ENCODE measurements around the gene CST11.

The CST11 gene

GRCh38 chr20:23435626-23436539 lies 16.8 kb downstream of the CST11 start:
- Mint-ChIP-seq H3K36me3 (ENCODE audit: insufficient read depth) (no peaks in the 10 kb centered on the region), H3K27ac (ENCODE audit: low read depth) (no peak overlapping the region), H3K27me3 (no peaks in the 10 kb centered on the region), H3K4me3 (no peak overlapping the region), H3K9me3 (no peaks in the 10 kb centered on the region), H3K4me1 (no peaks in the 10 kb centered on the region)
- ATAC-seq (replicated peaks; ENCODE audit: extremely low read depth, poor library complexity, severe bottlenecking), result no peak
- DNase-seq (ENCODE audit: low spot score in 2 of 2), result no peak

GRCh38 chr20:23434521-23435313 lies 18.0 kb downstream of the CST11 start:
- DNase-seq (ENCODE audit: low spot score in 2 of 2), result no peak
- H3K4me3 Mint-ChIP-seq, result no peak overlapping the region
- H3K9me3 Mint-ChIP-seq, result no peaks in the 10 kb centered on the region

GRCh38 chr20:23433628-23434027 lies 19.0 kb downstream of the CST11 start:
- Mint-ChIP-seq H3K27me3 (no peaks in the 10 kb centered on the region), H3K4me3 (no peak overlapping the region), H3K9me3 (no peaks in the 10 kb centered on the region), H3K4me1 (no peaks in the 10 kb centered on the region), H3K27ac (ENCODE audit: low read depth) (peak overlapping the region; percentile 35), H3K36me3 (ENCODE audit: insufficient read depth) (no peaks in the 10 kb centered on the region)
- DNase-seq (ENCODE audit: low spot score in 2 of 2), result no peak
- ATAC-seq (replicated peaks; ENCODE audit: extremely low read depth, poor library complexity, severe bottlenecking), result no peak

More at GRCh38 chr20:23434521-23435313, 18.0 kb downstream of the CST11 start:
- no peaks in the 10 kb centered on the region for H3K27me3 Mint-ChIP-seq
- ATAC-seq (replicated peaks; ENCODE audit: extremely low read depth, poor library complexity, severe bottlenecking), result no peak
- no peaks in the 10 kb centered on the region for H3K4me1 Mint-ChIP-seq
- H3K27ac Mint-ChIP-seq (ENCODE audit: low read depth), result no peak overlapping the region
- no peaks in the 10 kb centered on the region for H3K36me3 Mint-ChIP-seq (ENCODE audit: insufficient read depth)

- Mint-ChIP-seq H3K36me3 (ENCODE audit: insufficient read depth) (peaks cover 2% of the 10 kb centered on the region), H3K9me3 (no peaks in the 10 kb centered on the region), H3K4me3 (no peak overlapping the region), H3K27ac (ENCODE audit: low read depth) (no peak overlapping the region), H3K27me3 (peaks cover 13% of the 10 kb centered on the region), H3K4me1 (peaks cover 9% of the 10 kb centered on the region)
- ATAC-seq (replicated peaks; ENCODE audit: extremely low read depth, poor library complexity, severe bottlenecking) (no peak), DNase-seq (ENCODE audit: low spot score in 2 of 2) (no peak)
Observed at GRCh38 chr20:23425129-23425528, 27.5 kb downstream of the CST11 start.

- ATAC-seq (replicated peaks; ENCODE audit: extremely low read depth, poor library complexity, severe bottlenecking) (peak; percentile 97), DNase-seq (ENCODE audit: low spot score in 2 of 2) (peak; percentile 84 to 86)
- Mint-ChIP-seq H3K4me3 (peak within 1 kb of the TSS; percentile 84), H3K36me3 (ENCODE audit: insufficient read depth) (peaks cover 9% of the 10 kb centered on the region), H3K4me1 (peaks cover 34% of the 10 kb centered on the region), H3K27me3 (peaks cover 13% of the 10 kb centered on the region), H3K9me3 (no peaks in the 10 kb centered on the region), H3K27ac (ENCODE audit: low read depth) (peak within 1 kb of the TSS; percentile 87)
Observed at GRCh38 chr20:23420943-23421931, 31.4 kb downstream of the CST11 start, which contains the start of gene NAPB. NAPB (minus strand) TSS chr20:23421488; CDS start chr20:23421402, 86 bp downstream.

- Mint-ChIP-seq H3K4me3 (peak overlapping the region; percentile 84), H3K36me3 (ENCODE audit: insufficient read depth) (peaks cover 14% of the 10 kb centered on the region), H3K27me3 (peaks cover 13% of the 10 kb centered on the region), H3K27ac (ENCODE audit: low read depth) (peak overlapping the region; percentile 87), H3K9me3 (no peaks in the 10 kb centered on the region), H3K4me1 (peaks cover 43% of the 10 kb centered on the region)
- DNase-seq (ENCODE audit: low spot score in 2 of 2), result peak in 1 of 2 donors; percentile 18
- ATAC-seq (replicated peaks; ENCODE audit: extremely low read depth, poor library complexity, severe bottlenecking), result peak; percentile 13
Observed at GRCh38 chr20:23419995-23420901, 32.4 kb downstream of the CST11 start.

- Mint-ChIP-seq H3K36me3 (ENCODE audit: insufficient read depth) (peaks cover 14% of the 10 kb centered on the region), H3K4me1 (peaks cover 43% of the 10 kb centered on the region), H3K9me3 (no peaks in the 10 kb centered on the region), H3K4me3 (peak overlapping the region; percentile 84), H3K27ac (ENCODE audit: low read depth) (peak overlapping the region; percentile 87), H3K27me3 (peaks cover 8% of the 10 kb centered on the region)
- ATAC-seq (replicated peaks; ENCODE audit: extremely low read depth, poor library complexity, severe bottlenecking), result no peak
- DNase-seq (ENCODE audit: low spot score in 2 of 2), result no peak
Observed at GRCh38 chr20:23419657-23419994, 33.0 kb downstream of the CST11 start.

- H3K27ac Mint-ChIP-seq (ENCODE audit: low read depth), result peak overlapping the region; percentile 19
- peaks cover 14% of the 10 kb centered on the region for H3K36me3 Mint-ChIP-seq (ENCODE audit: insufficient read depth)
- H3K4me3 Mint-ChIP-seq, result peak overlapping the region; percentile 38
- H3K27me3 Mint-ChIP-seq, result no peaks in the 10 kb centered on the region
- DNase-seq (ENCODE audit: low spot score in 2 of 2) (no peak), ATAC-seq (replicated peaks; ENCODE audit: extremely low read depth, poor library complexity, severe bottlenecking) (no peak)
- peaks cover 49% of the 10 kb centered on the region for H3K4me1 Mint-ChIP-seq
- no peaks in the 10 kb centered on the region for H3K9me3 Mint-ChIP-seq
Observed at GRCh38 chr20:23417861-23418260, 34.8 kb downstream of the CST11 start.

- no peaks in the 10 kb centered on the region for H3K27me3 Mint-ChIP-seq
- DNase-seq (ENCODE audit: low spot score in 2 of 2) (peak in 1 of 2 donors; percentile 28), ATAC-seq (replicated peaks; ENCODE audit: extremely low read depth, poor library complexity, severe bottlenecking) (peak; percentile 84)
- peak overlapping the region; percentile 66 for H3K4me3 Mint-ChIP-seq
- peak overlapping the region; percentile 75 for H3K27ac Mint-ChIP-seq (ENCODE audit: low read depth)
- peaks cover 58% of the 10 kb centered on the region for H3K4me1 Mint-ChIP-seq
- H3K36me3 Mint-ChIP-seq (ENCODE audit: insufficient read depth), result peaks cover 19% of the 10 kb centered on the region
- H3K9me3 Mint-ChIP-seq, result no peaks in the 10 kb centered on the region
Observed at GRCh38 chr20:23415959-23416583, 36.6 kb downstream of the CST11 start.

- Mint-ChIP-seq H3K36me3 (ENCODE audit: insufficient read depth) (peaks cover 17% of the 10 kb centered on the region), H3K9me3 (no peaks in the 10 kb centered on the region), H3K27ac (ENCODE audit: low read depth) (peak overlapping the region; percentile 75), H3K4me3 (peak overlapping the region; percentile 66), H3K4me1 (peaks cover 61% of the 10 kb centered on the region), H3K27me3 (no peaks in the 10 kb centered on the region)
- DNase-seq (ENCODE audit: low spot score in 2 of 2), result no peak
- ATAC-seq (replicated peaks; ENCODE audit: extremely low read depth, poor library complexity, severe bottlenecking), result no peak
Observed at GRCh38 chr20:23415555-23415954, 37.1 kb downstream of the CST11 start.
